ENCODE measurements around the gene DNAI7.

DNAI7 gene

DNA sequence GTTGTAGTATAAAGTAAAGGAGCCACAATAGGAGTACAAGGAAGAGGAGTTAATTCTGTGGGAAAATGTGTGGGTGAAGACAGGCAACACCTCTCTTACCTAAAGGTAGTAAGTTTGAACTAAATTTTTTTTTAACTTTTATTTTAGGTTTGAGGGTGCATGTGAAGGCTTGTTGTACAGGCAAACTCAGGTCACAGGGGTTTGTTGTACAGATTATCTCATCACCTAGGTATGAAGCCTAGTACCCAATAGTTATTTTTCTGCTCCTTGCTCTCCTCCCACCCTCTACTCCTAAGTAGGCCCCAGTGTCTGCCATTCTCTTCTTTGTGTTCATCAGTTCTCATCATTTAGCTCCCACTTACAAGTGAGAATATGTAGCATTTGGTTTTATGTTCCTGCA, 70.5 kb downstream of the DNAI7 start:
- Histone ChIP-seq H3K4me3 (ENCODE audit: low read depth, low read length) (no peak overlapping the region), H3K9me3 (ENCODE audit: severe bottlenecking) (no peaks in the 10 kb centered on the region), H3K27me3 (ENCODE audit: insufficient read depth, low read depth, severe bottlenecking) (no peaks in the 10 kb centered on the region), H3K36me3 (no peaks in the 10 kb centered on the region), H3K27ac (no peak overlapping the region)
- TF ChIP-seq, protein P1, sequence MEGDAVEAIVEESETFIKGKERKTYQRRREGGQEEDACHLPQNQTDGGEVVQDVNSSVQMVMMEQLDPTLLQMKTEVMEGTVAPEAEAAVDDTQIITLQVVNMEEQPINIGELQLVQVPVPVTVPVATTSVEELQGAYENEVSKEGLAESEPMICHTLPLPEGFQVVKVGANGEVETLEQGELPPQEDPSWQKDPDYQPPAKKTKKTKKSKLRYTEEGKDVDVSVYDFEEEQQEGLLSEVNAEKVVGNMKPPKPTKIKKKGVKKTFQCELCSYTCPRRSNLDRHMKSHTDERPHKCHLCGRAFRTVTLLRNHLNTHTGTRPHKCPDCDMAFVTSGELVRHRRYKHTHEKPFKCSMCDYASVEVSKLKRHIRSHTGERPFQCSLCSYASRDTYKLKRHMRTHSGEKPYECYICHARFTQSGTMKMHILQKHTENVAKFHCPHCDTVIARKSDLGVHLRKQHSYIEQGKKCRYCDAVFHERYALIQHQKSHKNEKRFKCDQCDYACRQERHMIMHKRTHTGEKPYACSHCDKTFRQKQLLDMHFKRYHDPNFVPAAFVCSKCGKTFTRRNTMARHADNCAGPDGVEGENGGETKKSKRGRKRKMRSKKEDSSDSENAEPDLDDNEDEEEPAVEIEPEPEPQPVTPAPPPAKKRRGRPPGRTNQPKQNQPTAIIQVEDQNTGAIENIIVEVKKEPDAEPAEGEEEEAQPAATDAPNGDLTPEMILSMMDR (IDR thresholded peaks at IDR 0.05; ENCODE audit: low read depth, low read length), result no peak
- no peak for DNase-seq

DNA sequence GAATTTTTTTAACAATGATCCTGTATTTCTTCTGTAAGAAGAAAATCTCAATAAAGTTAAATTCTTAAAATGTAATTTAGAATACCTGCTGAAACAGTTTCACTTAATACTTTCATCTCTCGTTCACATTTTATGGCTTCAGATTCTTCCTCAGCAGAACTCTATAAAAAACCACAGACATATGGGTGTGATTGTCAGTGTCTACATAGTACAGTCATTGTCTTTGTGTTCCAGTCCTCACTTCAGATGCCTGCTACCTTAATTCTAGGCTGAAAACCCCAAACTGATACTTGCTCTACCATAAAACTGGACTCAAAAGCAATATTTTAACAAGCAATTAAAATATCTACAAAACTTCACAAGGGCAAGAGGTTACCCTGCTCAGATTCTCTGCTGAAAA, 71.8 kb downstream of the DNAI7 start:
- DNase-seq, result no peak
- no peaks in the 10 kb centered on the region for H3K9me3 ChIP-seq (ENCODE audit: severe bottlenecking)
- H3K27ac ChIP-seq, result no peak overlapping the region
- H3K36me3 ChIP-seq, result no peaks in the 10 kb centered on the region
- H3K27me3 ChIP-seq (ENCODE audit: insufficient read depth, low read depth, severe bottlenecking), result no peaks in the 10 kb centered on the region
- TF ChIP-seq, protein P1 (IDR thresholded peaks at IDR 0.05; ENCODE audit: low read depth, low read length), result no peak
- H3K4me3 ChIP-seq (ENCODE audit: low read depth, low read length), result no peak overlapping the region

DNA sequence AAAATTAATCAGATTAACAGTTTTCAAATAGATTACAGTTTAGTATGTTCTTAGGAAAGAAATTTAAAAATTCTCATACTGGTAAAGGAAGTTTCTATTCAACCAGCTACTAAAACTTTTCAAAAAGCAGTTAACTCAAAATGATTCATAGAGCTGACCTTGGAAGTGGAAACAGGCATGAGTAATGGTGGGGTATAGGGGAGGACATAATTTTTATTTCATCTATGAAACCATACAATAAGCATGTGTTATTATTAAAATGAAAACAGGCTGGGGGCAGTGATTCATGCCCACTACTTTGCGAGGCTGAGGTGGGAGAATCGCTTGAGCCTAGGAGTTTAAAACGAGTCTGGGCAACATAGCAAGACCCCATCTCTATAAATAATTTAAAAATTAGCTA, 73.0 kb downstream of the DNAI7 start:
- Histone ChIP-seq H3K27me3 (ENCODE audit: insufficient read depth, low read depth, severe bottlenecking) (no peaks in the 10 kb centered on the region), H3K4me3 (ENCODE audit: low read depth, low read length) (no peak overlapping the region), H3K27ac (no peak overlapping the region), H3K9me3 (ENCODE audit: severe bottlenecking) (no peaks in the 10 kb centered on the region), H3K36me3 (no peaks in the 10 kb centered on the region)
- no peak for DNase-seq
- TF ChIP-seq, protein P1 (IDR thresholded peaks at IDR 0.05; ENCODE audit: low read depth, low read length), result no peak

DNA sequence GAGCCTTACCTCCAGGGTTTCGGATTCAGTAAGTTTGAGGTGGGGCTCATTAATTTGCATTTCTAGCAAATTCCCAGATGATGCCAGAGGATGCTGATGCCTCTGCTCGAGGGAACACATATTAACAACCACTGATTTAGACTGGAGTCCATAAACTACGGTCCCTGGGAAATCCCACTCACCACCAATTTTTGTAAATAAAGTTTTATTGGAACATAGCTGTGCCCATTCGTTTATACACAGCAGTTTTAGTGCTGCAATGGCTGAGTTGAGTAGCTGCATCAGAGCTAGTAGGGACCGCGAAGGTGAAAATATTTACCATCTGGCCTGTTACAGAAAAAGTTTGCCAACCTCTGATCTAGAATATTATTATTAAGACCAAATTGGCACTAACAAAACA, 73.8 kb downstream of the DNAI7 start:
- H3K27me3 ChIP-seq (ENCODE audit: insufficient read depth, low read depth, severe bottlenecking), result no peaks in the 10 kb centered on the region
- no peak for DNase-seq
- TF ChIP-seq, protein P1 (IDR thresholded peaks at IDR 0.05; ENCODE audit: low read depth, low read length), result no peak
- no peaks in the 10 kb centered on the region for H3K36me3 ChIP-seq
- H3K27ac ChIP-seq, result no peak overlapping the region
- no peaks in the 10 kb centered on the region for H3K9me3 ChIP-seq (ENCODE audit: severe bottlenecking)
- H3K4me3 ChIP-seq (ENCODE audit: low read depth, low read length), result no peak overlapping the region

DNA sequence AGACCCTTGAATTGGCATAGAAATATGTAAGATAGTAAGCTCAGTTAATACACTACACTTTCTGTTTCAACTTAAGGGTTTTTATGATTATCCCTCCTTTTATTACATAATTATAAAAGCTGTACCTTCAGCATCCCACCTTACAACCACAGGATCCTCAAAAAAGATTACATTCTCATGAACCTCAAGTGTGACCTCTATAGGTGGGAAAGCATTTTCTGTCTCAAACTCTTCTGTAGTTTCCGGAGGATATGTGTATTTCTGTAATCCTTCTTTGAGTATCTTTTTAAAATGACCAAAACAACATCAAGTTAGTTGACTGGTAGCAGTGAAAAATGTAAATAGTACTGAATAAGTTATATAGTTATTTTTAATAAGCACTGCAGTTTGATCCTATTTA, 75.9 kb downstream of the DNAI7 start:
- no peak overlapping the region for H3K27ac ChIP-seq
- TF ChIP-seq, protein P1 (IDR thresholded peaks at IDR 0.05; ENCODE audit: low read depth, low read length), result no peak
- H3K36me3 ChIP-seq, result no peaks in the 10 kb centered on the region
- no peak overlapping the region for H3K4me3 ChIP-seq (ENCODE audit: low read depth, low read length)
- no peak for DNase-seq
- H3K9me3 ChIP-seq (ENCODE audit: severe bottlenecking), result no peaks in the 10 kb centered on the region
- no peaks in the 10 kb centered on the region for H3K27me3 ChIP-seq (ENCODE audit: insufficient read depth, low read depth, severe bottlenecking)

DNA sequence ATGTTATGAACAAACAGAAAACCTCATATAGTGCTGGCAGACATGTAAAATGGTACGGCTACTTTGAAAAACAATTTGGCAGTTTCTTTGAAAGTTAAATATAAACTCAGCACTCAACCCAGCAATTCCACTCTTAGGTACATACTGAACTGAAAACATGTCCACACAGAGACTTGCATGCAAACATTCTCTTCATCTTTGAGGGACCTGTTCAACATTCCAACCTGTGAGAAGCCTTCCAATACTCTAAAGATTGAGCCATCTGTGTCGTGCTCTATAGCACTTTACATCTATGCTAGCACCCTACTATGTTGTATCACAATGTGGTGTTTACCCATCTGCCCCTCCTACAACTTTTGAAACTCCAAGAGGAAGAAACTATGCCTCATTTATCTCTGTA, 79.3 kb downstream of the DNAI7 start:
- Histone ChIP-seq H3K27ac (no peak overlapping the region), H3K27me3 (ENCODE audit: insufficient read depth, low read depth, severe bottlenecking) (no peaks in the 10 kb centered on the region), H3K36me3 (no peaks in the 10 kb centered on the region)

More for the DNA sequence above, 79.3 kb downstream of the DNAI7 start:
- TF ChIP-seq, protein P1 (IDR thresholded peaks at IDR 0.05; ENCODE audit: low read depth, low read length), result no peak
- Histone ChIP-seq H3K9me3 (ENCODE audit: severe bottlenecking) (no peaks in the 10 kb centered on the region), H3K4me3 (ENCODE audit: low read depth, low read length) (no peak overlapping the region)
- no peak for DNase-seq

All from WERI-Rb-1 (cell line).